Ishikawa (cell line): ENCODE measurements around the gene SERPINA12.

ENCODE experiments used
- CEBPB ChIP-seq: IDR thresholded peaks from 2 replicates; pipeline ENCODE4 v1.6.1; 2012
- CREB1 ChIP-seq: IDR thresholded peaks from 2 replicates; pipeline ENCODE4 v1.6.1; 2012; ENCODE audit warnings: low read depth
- EGR1 ChIP-seq: IDR thresholded peaks from 2 replicates; pipeline ENCODE4 v1.6.1; 2012
- EP300 ChIP-seq: IDR thresholded peaks from 2 replicates; pipeline ENCODE4 v1.6.1; 2012; ENCODE audit warnings: borderline replicate concordance
- FOXM1 ChIP-seq: IDR thresholded peaks from 2 replicates; pipeline ENCODE4 v1.6.1; 2012; ENCODE audit warnings: low read depth, borderline replicate concordance
- MAX ChIP-seq: IDR thresholded peaks from 2 replicates; pipeline ENCODE4 v1.6.1; 2012
- NFIC ChIP-seq: IDR thresholded peaks from 2 replicates; pipeline ENCODE4 v1.6.1; 2012
- RAD21 ChIP-seq: IDR thresholded peaks from 2 replicates; pipeline ENCODE4 v1.6.1; 2012; ENCODE audit warnings: low read depth
- REST ChIP-seq: IDR thresholded peaks from 2 replicates; pipeline ENCODE4 v1.6.1; 2012; ENCODE audit warnings: low read depth, mild to moderate bottlenecking
- TAF1 ChIP-seq: IDR thresholded peaks from 2 replicates; pipeline ENCODE4 v1.6.1; 2012; ENCODE audit warnings: low read depth, mild to moderate bottlenecking
- TCF12 ChIP-seq: IDR thresholded peaks from 2 replicates; pipeline ENCODE4 v1.6.1; 2012; ENCODE audit warnings: low read depth
- TEAD4 ChIP-seq: IDR thresholded peaks from 2 replicates; pipeline ENCODE4 v1.6.1; 2012
- USF1 ChIP-seq: IDR thresholded peaks from 2 replicates; pipeline ENCODE4 v1.6.1; 2012
- YY1 ChIP-seq: IDR thresholded peaks from 2 replicates; pipeline ENCODE4 v1.6.1; 2012; ENCODE audit warnings: low read depth
- ZBTB7A ChIP-seq: IDR thresholded peaks from 2 replicates; pipeline ENCODE4 v1.6.1; 2012; ENCODE audit warnings: low read depth

SERPINA12 gene

GRCh38 chr14:94458558-94459205 is 50.6 kb downstream of the SERPINA12 start:
- no peak for TF ChIP-seq MAX
- no peak for TF ChIP-seq EGR1
- no peak for TF ChIP-seq CEBPB
- TF ChIP-seq TAF1, result no peak
- no peak for TF ChIP-seq RAD21
- TF ChIP-seq REST, result no peak
- no peak for TF ChIP-seq CREB1
- TF ChIP-seq FOXM1, result no peak
- TF ChIP-seq EP300, result no peak
- TF ChIP-seq ZBTB7A, result no peak
- TF ChIP-seq YY1, result no peak
- TF ChIP-seq TEAD4, result no peak
- TF ChIP-seq NFIC, result no peak
- TF ChIP-seq TCF12, result no peak
- no peak for TF ChIP-seq USF1

GRCh38 chr14:94458096-94458495 is 51.2 kb downstream of the SERPINA12 start:
- no peak for TF ChIP-seq RAD21
- no peak for TF ChIP-seq FOXM1
- no peak for TF ChIP-seq ZBTB7A

GRCh38 chr14:94455928-94456327 is 53.3 kb downstream of the SERPINA12 start:
- TF ChIP-seq EGR1 (no peak), REST (no peak), ZBTB7A (no peak), RAD21 (no peak), YY1 (no peak), TAF1 (no peak), MAX (no peak), FOXM1 (no peak), TCF12 (no peak)

- no peak for TF ChIP-seq TAF1
Observed at GRCh38 chr14:94451826-94452225, 57.4 kb downstream of the SERPINA12 start.

GRCh38 chr14:94451091-94451771 is 58.0 kb downstream of the SERPINA12 start:
- TF ChIP-seq REST (no peak), TEAD4 (no peak), ZBTB7A (no peak), NFIC (no peak), YY1 (no peak), EGR1 (no peak), EP300 (no peak), TAF1 (no peak), USF1 (no peak), CEBPB (no peak), FOXM1 (no peak), MAX (no peak), RAD21 (no peak)
